HG02759 (cell line): ENCODE data around the gene KRTAP21-2.
A peak's percentile ranks its signal among the peaks of the same experiment; 100 is the strongest.
"Not testable (repeated sequence)": the region's sequence is repeated elsewhere in the genome, so short reads cannot be mapped to it uniquely, and the experiment has no call there.

Experiments used
- ATAC-seq: cut with Tn5 transposase; IDR thresholded peaks from one replicate; pipeline ENCODE4 v1.9.1; 2021; ENCODE audit warnings: mild to moderate bottlenecking, moderate library complexity; ENCODE audit not compliant: unreplicated experiment

Gene KRTAP21-2

GRCh38 chr21:30747159-30747558, at the start of gene KRTAP21-2:
KRTAP21-2 (minus strand) TSS chr21:30747259; CDS start chr21:30747202, 57 bp downstream.
- no peak for ATAC-seq

GRCh38 chr21:30793581-30794314, 46.7 kb upstream of the KRTAP21-2 start:
- no peak for ATAC-seq

GRCh38 chr21:30779249-30779648, 32.2 kb upstream of the KRTAP21-2 start:
- no peak for ATAC-seq

GRCh38 chr21:30769724-30770431, 22.8 kb upstream of the KRTAP21-2 start:
- ATAC-seq = no peak

GRCh38 chr21:30760776-30761175, 13.7 kb upstream of the KRTAP21-2 start:
- no peak for ATAC-seq

GRCh38 chr21:30758306-30758705, 11.2 kb upstream of the KRTAP21-2 start:
- ATAC-seq = no peak

GRCh38 chr21:30755328-30755727, 8.3 kb upstream of the KRTAP21-2 start, which contains the start of gene KRTAP21-1:
KRTAP21-1 (minus strand) TSS chr21:30755428; CDS start chr21:30755378, 50 bp downstream.
- not testable (repeated sequence) for ATAC-seq

GRCh38 chr21:30740462-30740861, 6.6 kb downstream of the KRTAP21-2 start:
- ATAC-seq = no peak

GRCh38 chr21:30733026-30733425, 14.0 kb downstream of the KRTAP21-2 start:
- ATAC-seq = no peak

- no peak for ATAC-seq
These were observed 20.3 kb downstream of the KRTAP21-2 start for GRCh38 chr21:30726726-30727125.

GRCh38 chr21:30719401-30719800, 27.7 kb downstream of the KRTAP21-2 start:
- ATAC-seq = no peak

- ATAC-seq = peak; percentile 50
These were observed 28.7 kb downstream of the KRTAP21-2 start, which contains the start of gene KRTAP21-3 for GRCh38 chr21:30718239-30718909. KRTAP21-3 (minus strand) TSS chr21:30718777; CDS start chr21:30718759, 18 bp downstream.

- no peak for ATAC-seq
These were observed 30.0 kb downstream of the KRTAP21-2 start for GRCh38 chr21:30717105-30717504.

- ATAC-seq = no peak
These were observed 32.1 kb downstream of the KRTAP21-2 start for GRCh38 chr21:30714946-30715345.

- no peak for ATAC-seq
These were observed 32.6 kb downstream of the KRTAP21-2 start for GRCh38 chr21:30714456-30714855.

- no peak for ATAC-seq
These were observed 33.3 kb downstream of the KRTAP21-2 start for GRCh38 chr21:30713766-30714165.

- ATAC-seq = no peak
These were observed 36.6 kb downstream of the KRTAP21-2 start for GRCh38 chr21:30710499-30710898.

- ATAC-seq = no peak
These were observed 39.6 kb downstream of the KRTAP21-2 start for GRCh38 chr21:30707409-30707808.
